ENCODE data around the gene MPO.

- TF ChIP-seq POLR2AphosphoS5 (IDR thresholded peaks at IDR 0.05; ENCODE audit: low read depth, low read length) (no peak), EGR1 (IDR thresholded peaks at IDR 0.05; ENCODE audit: borderline replicate concordance, low read depth, low read length) (no peak), CTCF (IDR thresholded peaks at IDR 0.05; ENCODE audit: control extremely low read depth in 1 of 3, insufficient read depth in 1 of 3, low read depth in 1 of 3, low read length in 3 of 3) (no peak), CREB1 (IDR thresholded peaks at IDR 0.05) (no peak), RAD21 (IDR thresholded peaks at IDR 0.05 in 1 of 2, conservative IDR thresholded peaks at IDR 0.05 in 1 of 2; ENCODE audit: low read depth in 2 of 2, low read length in 2 of 2) (no peak), EP300 (IDR thresholded peaks at IDR 0.05; ENCODE audit: borderline replicate concordance in 1 of 2, low read depth in 2 of 2, low read length in 2 of 2) (no peak)
Observed at GRCh38 chr17:58267347-58268324, 13.1 kb downstream of the MPO start.
